Tibial nerve (tissue), 4 donors: Measurements from ENCODE around the gene CUX1. TPM values are rescaled to one million over a fixed set of nuclear protein-coding genes. Genes with fewer than 3 reads are reported as not detected.

Source experiments
- DNase-seq, 2 donors: peaks; one replicate each; pipeline ENCODE4 v3.0.0-alpha.2; 2019; ENCODE audit warnings: low spot score in 2 of 2
- H3K27ac ChIP-seq, 4 donors: fragments of 200-600 bp; sonication (generic) in 3 of 4; one replicate each; pipeline ENCODE4 v1.5.1; 2017 to 2019; ENCODE audit warnings: mild to moderate bottlenecking in 1 of 4
- H3K27me3 ChIP-seq, 2 donors: fragments of 200-600 bp; sonication (generic) in 1 of 2; one replicate each; pipeline versions ENCODE4 v1.5.1 to v1.6.0; 2017 to 2019
- H3K36me3 ChIP-seq, 3 donors: fragments of 200-600 bp; sonication (generic); one replicate each; pipeline ENCODE4 v1.5.1; 2018 to 2019
- H3K4me1 ChIP-seq, 4 donors: fragments of 200-600 bp; sonication (generic) in 3 of 4; one replicate each; pipeline ENCODE4 v1.5.1; 2017 to 2019
- H3K4me3 ChIP-seq, 4 donors: fragments of 200-600 bp; sonication (generic) in 3 of 4; one replicate each; pipeline ENCODE4 v1.5.1; 2017 to 2019; ENCODE audit warnings: mild to moderate bottlenecking in 1 of 4, moderate library complexity in 1 of 4
- H3K9me3 ChIP-seq, 4 donors: fragments of 200-600 bp; sonication (generic) in 3 of 4; one replicate each; pipeline ENCODE4 v1.5.1; 2017 to 2019
- CTCF ChIP-seq, 5 experiments: fragments of 200-600 bp in 3 of 5; fragments of 450-650 bp in 2 of 5; sonication (generic) in 3 of 5; IDR thresholded peaks; one replicate each; pipeline ENCODE4 v1.5.1; 2016 to 2019; ENCODE audit warnings: antibody characterized with exemption in 5 of 5, mild to moderate bottlenecking in 3 of 5, moderate library complexity in 2 of 5
- EP300 ChIP-seq, 2 donors: sonication (generic); formaldehyde crosslinking; IDR thresholded peaks; one replicate each; pipeline ENCODE4 v1.6.1; 2017; ENCODE audit warnings: antibody characterized with exemption in 2 of 2, mild to moderate bottlenecking in 1 of 2
- POLR2A ChIP-seq, 2 donors: fragments of 450-650 bp; IDR thresholded peaks; one replicate each; pipeline ENCODE4 v1.6.1; 2017; ENCODE audit warnings: antibody characterized with exemption in 2 of 2, mild to moderate bottlenecking in 2 of 2, moderate library complexity in 2 of 2
- WGBS, 2 donors: methylation state at CpG; one replicate each; pipeline ENCODE4 v1.1.5; 2018; 5-methylcytosine and 5-hydroxymethylcytosine counted together
- total RNA-seq, 4 donors: library from RNA; depleted of rRNA; stranded (reverse); fragments of >200 nt; gene quantifications; one replicate each; pipeline ENCODE4 v1.1.0, GENCODE V29; 2016

CUX1 gene
- total RNA-seq, 4 donors from 2014 or later: 74.5 to 104 (median 84.3) TPM

GRCh38 chr7:102295346-102296178 is 478.1 kb downstream of the CUX1 start:
- WGBS, 2 donors: 78% methylated on average over 9 to 11 of the region's 12 CpGs
- H3K27ac ChIP-seq: no peak overlapping the region
- peaks cover 0 to 5% (median 0%) of the 10 kb centered on the region in 3 donors for H3K36me3 ChIP-seq
- no peak for DNase-seq
- TF ChIP-seq EP300 (IDR thresholded peaks at IDR 0.05): no peak
- TF ChIP-seq CTCF (IDR thresholded peaks at IDR 0.05): no peak
- no peak for TF ChIP-seq POLR2A (IDR thresholded peaks at IDR 0.05)
- peaks cover 0 to 7% (median 0%) of the 10 kb centered on the region in 4 donors for H3K4me1 ChIP-seq
- peaks cover 0 to 10% of the 10 kb centered on the region in 2 donors for H3K27me3 ChIP-seq
- H3K9me3 ChIP-seq: no peaks in the 10 kb centered on the region
- H3K4me3 ChIP-seq: no peak overlapping the region

GRCh38 chr7:102296179-102296438 is 478.7 kb downstream of the CUX1 start:
- Histone ChIP-seq H3K4me1 (peaks cover 0 to 11% (median 0%) of the 10 kb centered on the region in 4 donors), H3K36me3 (peaks cover 0 to 10% (median 0%) of the 10 kb centered on the region in 3 donors), H3K27ac (no peak overlapping the region), H3K27me3 (peaks cover 0 to 13% of the 10 kb centered on the region in 2 donors), H3K4me3 (no peak overlapping the region), H3K9me3 (no peaks in the 10 kb centered on the region)
- no peak for DNase-seq
- TF ChIP-seq POLR2A (IDR thresholded peaks at IDR 0.05) (no peak), EP300 (IDR thresholded peaks at IDR 0.05) (no peak), CTCF (IDR thresholded peaks at IDR 0.05) (no peak)
- 76 to 94% methylated on average over 4 to 6 of the region's 6 CpGs for WGBS, 2 donors

GRCh38 chr7:102296514-102296913 is 479.1 kb downstream of the CUX1 start:
- peaks cover 0 to 11% (median 0%) of the 10 kb centered on the region in 4 donors for H3K4me1 ChIP-seq
- no peak for DNase-seq
- no peak overlapping the region for H3K27ac ChIP-seq
- 85 to 88% methylated on average over 7 of the region's 7 CpGs for WGBS, 2 donors
- peaks cover 0 to 13% of the 10 kb centered on the region in 2 donors for H3K27me3 ChIP-seq
- peaks cover 0 to 12% (median 0%) of the 10 kb centered on the region in 3 donors for H3K36me3 ChIP-seq
- no peak for TF ChIP-seq POLR2A (IDR thresholded peaks at IDR 0.05)
- TF ChIP-seq EP300 (IDR thresholded peaks at IDR 0.05): no peak
- TF ChIP-seq CTCF (IDR thresholded peaks at IDR 0.05): no peak
- no peaks in the 10 kb centered on the region for H3K9me3 ChIP-seq
- H3K4me3 ChIP-seq: no peak overlapping the region

- Histone ChIP-seq H3K4me1 (peaks cover 0 to 10% (median 0%) of the 10 kb centered on the region in 4 donors), H3K9me3 (no peaks in the 10 kb centered on the region), H3K27ac (no peak overlapping the region), H3K27me3 (peaks cover 0 to 13% of the 10 kb centered on the region in 2 donors), H3K36me3 (peaks cover 0 to 19% (median 0%) of the 10 kb centered on the region in 3 donors), H3K4me3 (no peak overlapping the region)
- 92 to 93% methylated on average over 10 of the region's 10 CpGs for WGBS, 2 donors
- TF ChIP-seq EP300 (IDR thresholded peaks at IDR 0.05) (no peak), POLR2A (IDR thresholded peaks at IDR 0.05) (no peak), CTCF (IDR thresholded peaks at IDR 0.05) (no peak)
- DNase-seq: no peak
These were observed 480.2 kb downstream of the CUX1 start for GRCh38 chr7:102297487-102298218.
